A549 treated with RU486 at 1 μM for 4 hours (cell line): ENCODE measurements around the gene HTRA1. TPM values are rescaled to one million over a fixed set of nuclear protein-coding genes. Genes with fewer than 3 reads are reported as not detected.

Source experiments
- total RNA-seq: library from RNA; stranded (reverse); fragments of 200-300 nt; extraction: Qiagen RNA extraction; gene quantifications from 5 replicates; pipeline ENCODE4 v1.2.3, GENCODE V29; 2022; ENCODE audit warnings: low read depth

The HTRA1 gene
- total RNA-seq, result 54.2 to 69.3 TPM (median 58.8 TPM) in 5 replicates

GRCh38 chr10:122461367-122461728 lies at the start of gene HTRA1:
Gene HTRA1 (plus strand): TSS chr10:122461553. CDS start chr10:122461653, 100 bp downstream.

GRCh38 chr10:122454603-122455080 lies 6.7 kb upstream of the HTRA1 start, which contains the start of gene ARMS2:
Gene ARMS2 (plus strand): TSS chr10:122454653. CDS start chr10:122454728, 75 bp downstream.

GRCh38 chr10:122560279-122560804 lies 99.0 kb downstream of the HTRA1 start, which contains the start of gene DMBT1:
Gene DMBT1 (plus strand): TSS chr10:122560754. CDS start chr10:122560771, 17 bp downstream.

Other genes starting within 250 kb of the HTRA1 start
- gene BTBD16, start 190.3 kb upstream of the HTRA1 start, total RNA-seq, result 0.32 to 0.80 TPM (median 0.49 TPM) in 5 replicates
- gene PLEKHA1, start 86.8 kb upstream of the HTRA1 start, total RNA-seq, result 11.7 to 24.1 TPM (median 22.5 TPM) in 5 replicates
- not detected in 5 replicates for gene ARMS2, start 6.9 kb upstream of the HTRA1 start, total RNA-seq
- gene DMBT1, start 99.2 kb downstream of the HTRA1 start, total RNA-seq, result 0.05 to 0.11 TPM (median 0.09 TPM) in 5 replicates
- gene C10orf120, start 238.3 kb downstream of the HTRA1 start, total RNA-seq, result not detected in 5 replicates